H9 (cell line): ENCODE results near the gene EPGN. TPM values are rescaled to one million over a fixed set of nuclear protein-coding genes. Genes with fewer than 3 reads are reported as not detected.

Experiments used
- DNase-seq: peaks from one replicate; pipeline ENCODE4 v3.0.0-alpha.2; 2017
- H2AFZ ChIP-seq: one replicate; pipeline ENCODE4 v1.6.1; 2013; ENCODE audit warnings: mild to moderate bottlenecking, low read length, control low read depth, moderate library complexity
- H2AK5ac ChIP-seq: 2 replicates; pipeline ENCODE4 v1.6.1; 2013; ENCODE audit warnings: low read length, control low read depth, mixed read lengths; ENCODE audit not compliant: insufficient read length
- H2BK120ac ChIP-seq: one replicate; pipeline ENCODE4 v1.6.1; 2013; ENCODE audit warnings: low read depth, mild to moderate bottlenecking, low read length, control low read depth, inconsistent platforms; ENCODE audit not compliant: poor library complexity, severe bottlenecking
- H2BK12ac ChIP-seq: 2 replicates; pipeline ENCODE4 v1.6.1; 2013; ENCODE audit warnings: low read length, control low read depth, mixed read lengths, low read depth; ENCODE audit not compliant: insufficient read length
- H2BK15ac ChIP-seq: 2 replicates; pipeline ENCODE4 v1.6.1; 2013; ENCODE audit warnings: low read depth, low read length, control low read depth
- H2BK20ac ChIP-seq: one replicate; pipeline ENCODE4 v1.6.1; 2013; ENCODE audit warnings: low read depth, mild to moderate bottlenecking, low read length, control low read depth, inconsistent platforms; ENCODE audit not compliant: poor library complexity, severe bottlenecking
- H2BK5ac ChIP-seq: 2 replicates; pipeline ENCODE4 v1.6.1; 2013; ENCODE audit warnings: low read length, control low read depth, mixed read lengths; ENCODE audit not compliant: insufficient read length
- H3K14ac ChIP-seq: 2 replicates; pipeline ENCODE4 v1.6.1; 2013; ENCODE audit warnings: low read length, control low read depth; ENCODE audit not compliant: insufficient read depth
- H3K18ac ChIP-seq: 2 replicates; pipeline ENCODE4 v1.6.1; 2013; ENCODE audit warnings: low read depth, mild to moderate bottlenecking, mixed read lengths, low read length, control low read depth; ENCODE audit not compliant: insufficient read length
- H3K23ac ChIP-seq: 2 replicates; pipeline ENCODE4 v1.6.1; 2013; ENCODE audit warnings: low read length, control low read depth, mixed read lengths, low read depth; ENCODE audit not compliant: insufficient read length
- H3K23me2 ChIP-seq: 2 replicates; pipeline ENCODE4 v1.6.1; 2013; ENCODE audit warnings: low read depth, mild to moderate bottlenecking, mixed read lengths, low read length, control low read depth; ENCODE audit not compliant: insufficient read length, poor library complexity, severe bottlenecking
- H3K27ac ChIP-seq: 2 replicates; pipeline ENCODE4 v1.5.1; 2013; ENCODE audit warnings: low read length, control low read depth, mixed read lengths, low read depth; ENCODE audit not compliant: insufficient read length
- H3K27me3 ChIP-seq: 2 replicates; pipeline ENCODE4 v1.6.1; 2013; ENCODE audit warnings: low read length, control low read depth, inconsistent platforms; ENCODE audit not compliant: insufficient read depth
- H3K4ac ChIP-seq: 2 replicates; pipeline ENCODE4 v1.6.1; 2013; ENCODE audit warnings: low read depth, mild to moderate bottlenecking, control low read depth, inconsistent platforms, low read length, moderate library complexity
- H3K4me1 ChIP-seq: 2 replicates; pipeline ENCODE4 v1.6.1; 2013; ENCODE audit warnings: low read length, control low read depth, inconsistent platforms; ENCODE audit not compliant: insufficient read depth
- H3K4me2 ChIP-seq: 2 replicates; pipeline ENCODE4 v1.6.1; 2013; ENCODE audit warnings: low read length, control low read depth, mixed read lengths; ENCODE audit not compliant: insufficient read length, insufficient read depth
- H3K56ac ChIP-seq: 2 replicates; pipeline ENCODE4 v1.6.1; 2013; ENCODE audit warnings: low read depth, mild to moderate bottlenecking, mixed read lengths, low read length, control low read depth; ENCODE audit not compliant: insufficient read length
- H3K79me1 ChIP-seq: 2 replicates; pipeline ENCODE4 v1.6.1; 2013; ENCODE audit warnings: low read depth, mild to moderate bottlenecking, moderate library complexity, low read length, control low read depth, inconsistent platforms; ENCODE audit not compliant: insufficient read depth, poor library complexity, severe bottlenecking
- H3K79me2 ChIP-seq: 2 replicates; pipeline ENCODE4 v1.6.1; 2013; ENCODE audit warnings: low read length, control low read depth, inconsistent platforms; ENCODE audit not compliant: insufficient read depth
- H3K9ac ChIP-seq: 2 replicates; pipeline ENCODE4 v1.6.1; 2013; ENCODE audit warnings: low read length, control low read depth, mixed read lengths; ENCODE audit not compliant: insufficient read length; ENCODE audit errors: extremely low read depth
- H3K9me3 ChIP-seq: one replicate; pipeline ENCODE4 v1.6.1; 2013; ENCODE audit warnings: low read depth, low read length, inconsistent platforms; ENCODE audit not compliant: control insufficient read depth
- H3T11ph ChIP-seq: one replicate; pipeline ENCODE4 v1.6.1; 2013; ENCODE audit warnings: mild to moderate bottlenecking, low read length, control low read depth, inconsistent platforms
- H4K20me1 ChIP-seq: one replicate; pipeline ENCODE4 v1.6.1; 2013; ENCODE audit not compliant: control insufficient read depth, insufficient read length, insufficient read depth
- H4K5ac ChIP-seq: 2 replicates; pipeline ENCODE4 v1.6.1; 2013; ENCODE audit warnings: low read depth, mild to moderate bottlenecking, mixed read lengths, low read length, control low read depth; ENCODE audit not compliant: insufficient read length
- H4K8ac ChIP-seq: replicated peaks from 2 replicates; pipeline ENCODE4 v1.6.1; 2013; ENCODE audit warnings: low read length, control low read depth, mixed read lengths, low read depth; ENCODE audit not compliant: insufficient read length
- H4K91ac ChIP-seq: 2 replicates; pipeline ENCODE4 v1.6.1; 2013; ENCODE audit warnings: low read depth, mild to moderate bottlenecking, moderate library complexity, mixed read lengths, low read length, control low read depth; ENCODE audit not compliant: insufficient read length
- H3K27ac Mint-ChIP-seq, 3 experiments: 2 replicates in 2 of 3; 3 replicates in 1 of 3; pipeline ENCODE4 v1.8.0; 2020 to 2021; ENCODE audit warnings: mixed read lengths in 3 of 3, mild to moderate bottlenecking in 1 of 3, moderate library complexity in 1 of 3
- H3K27me3 Mint-ChIP-seq: 2 replicates; pipeline ENCODE4 v1.8.0; 2021; ENCODE audit warnings: low read depth, mild to moderate bottlenecking, moderate library complexity, mixed read lengths
- H3K36me3 Mint-ChIP-seq, 3 experiments: 2 replicates in 2 of 3; 3 replicates in 1 of 3; pipeline ENCODE4 v1.8.0; 2020 to 2021; ENCODE audit warnings: low read depth in 3 of 3, mixed read lengths in 3 of 3; ENCODE audit not compliant: insufficient read depth in 1 of 3
- H3K4me1 Mint-ChIP-seq, 2 experiments: 2 replicates each; pipeline ENCODE4 v1.8.0; 2020; ENCODE audit warnings: mixed read lengths in 2 of 2
- H3K4me3 Mint-ChIP-seq, 2 experiments: 2 replicates in 1 of 2; 3 replicates in 1 of 2; pipeline ENCODE4 v1.8.0; 2020 to 2021; ENCODE audit warnings: mild to moderate bottlenecking in 2 of 2, mixed read lengths in 2 of 2, moderate library complexity in 1 of 2
- H3K9me3 Mint-ChIP-seq, 2 experiments: 2 replicates in 1 of 2; 3 replicates in 1 of 2; pipeline ENCODE4 v1.8.0; 2020; ENCODE audit warnings: mild to moderate bottlenecking in 2 of 2, mixed read lengths in 2 of 2, moderate library complexity in 1 of 2
- WGBS: extraction: QIAGEN DNeasy Blood & Tissue Kit; methylation state at CpG from one replicate; pipeline ENCODE4 v1.1.7; 2013; ENCODE audit warnings: missing lambda C conversion rate, low lambda C conversion rate, mixed read lengths; ENCODE audit not compliant: insufficient read length; ENCODE audit errors: extremely low coverage; 5-methylcytosine and 5-hydroxymethylcytosine counted together
- total RNA-seq: library from RNA; stranded (reverse); gene quantifications from 2 replicates; pipeline ENCODE4 v1.2.1, GENCODE V29; 2021
- TF ChIP-seq, protein P1 (sequence below): fragments of 200-600 bp; sonication (generic); conservative IDR thresholded peaks from 3 replicates; pipeline ENCODE4 v1.8.0; 2021; ENCODE audit warnings: antibody characterized with exemption, mild to moderate bottlenecking

The EPGN gene
- total RNA-seq, 1 experiment from 2014 or later: not detected

DNA sequence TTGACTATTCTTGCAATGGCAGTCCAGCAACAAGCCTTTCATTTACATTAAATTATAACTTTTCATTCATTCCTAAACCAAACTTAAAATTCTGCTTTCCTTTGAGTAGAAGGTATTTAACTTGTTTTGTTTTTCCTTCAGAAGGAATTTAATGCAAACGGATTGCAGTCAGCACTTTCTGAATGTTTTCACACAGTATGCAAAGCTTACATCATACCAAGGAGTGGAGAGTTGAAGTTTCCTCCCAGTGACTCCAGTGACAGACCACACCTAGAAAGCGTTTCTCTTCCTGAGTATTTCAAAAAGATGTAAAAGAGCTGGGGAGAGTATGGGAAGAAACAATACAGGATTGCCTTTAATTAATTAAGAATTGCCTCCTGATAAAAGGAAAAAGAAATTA, 8.1 kb downstream of the EPGN start:
- H3K36me3 Mint-ChIP-seq: no peaks in the 10 kb centered on the region
- H2BK12ac ChIP-seq: no peak overlapping the region
- H4K8ac ChIP-seq: no peak overlapping the region
- H3K79me2 ChIP-seq: no peaks in the 10 kb centered on the region
- no peak overlapping the region for H3K4me2 ChIP-seq
- H3K4me3 Mint-ChIP-seq: no peak overlapping the region
- no peak overlapping the region for H3K27ac ChIP-seq
- no peak overlapping the region for H3K56ac ChIP-seq
- no peaks in the 10 kb centered on the region for H3K79me1 ChIP-seq
- no CpG with 5 or more reads among the region's 2 CpGs for WGBS
- TF ChIP-seq, protein P1, sequence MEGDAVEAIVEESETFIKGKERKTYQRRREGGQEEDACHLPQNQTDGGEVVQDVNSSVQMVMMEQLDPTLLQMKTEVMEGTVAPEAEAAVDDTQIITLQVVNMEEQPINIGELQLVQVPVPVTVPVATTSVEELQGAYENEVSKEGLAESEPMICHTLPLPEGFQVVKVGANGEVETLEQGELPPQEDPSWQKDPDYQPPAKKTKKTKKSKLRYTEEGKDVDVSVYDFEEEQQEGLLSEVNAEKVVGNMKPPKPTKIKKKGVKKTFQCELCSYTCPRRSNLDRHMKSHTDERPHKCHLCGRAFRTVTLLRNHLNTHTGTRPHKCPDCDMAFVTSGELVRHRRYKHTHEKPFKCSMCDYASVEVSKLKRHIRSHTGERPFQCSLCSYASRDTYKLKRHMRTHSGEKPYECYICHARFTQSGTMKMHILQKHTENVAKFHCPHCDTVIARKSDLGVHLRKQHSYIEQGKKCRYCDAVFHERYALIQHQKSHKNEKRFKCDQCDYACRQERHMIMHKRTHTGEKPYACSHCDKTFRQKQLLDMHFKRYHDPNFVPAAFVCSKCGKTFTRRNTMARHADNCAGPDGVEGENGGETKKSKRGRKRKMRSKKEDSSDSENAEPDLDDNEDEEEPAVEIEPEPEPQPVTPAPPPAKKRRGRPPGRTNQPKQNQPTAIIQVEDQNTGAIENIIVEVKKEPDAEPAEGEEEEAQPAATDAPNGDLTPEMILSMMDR: no peak
- no peak overlapping the region for H2BK20ac ChIP-seq
- H3K23me2 ChIP-seq: no peaks in the 10 kb centered on the region
- no peaks in the 10 kb centered on the region for H4K20me1 ChIP-seq
- no peaks in the 10 kb centered on the region; a peak in 1 of 5 replicates for H3K9me3 Mint-ChIP-seq
- H2BK15ac ChIP-seq: no peak overlapping the region
- H2BK120ac ChIP-seq: no peak overlapping the region
- H3K4ac ChIP-seq: no peak overlapping the region
- H3K18ac ChIP-seq: no peak overlapping the region
- H3K9me3 ChIP-seq: no peaks in the 10 kb centered on the region
- H3K4me1 Mint-ChIP-seq: peaks cover 11 to 13% of the 10 kb centered on the region in 2 experiments
- H3K4me1 ChIP-seq: peaks cover 3% of the 10 kb centered on the region; the same call in 1 of the 2 replicates
- H2AK5ac ChIP-seq: no peak overlapping the region
- H4K91ac ChIP-seq: no peak overlapping the region
- H3K14ac ChIP-seq: no peak overlapping the region
- DNase-seq: no peak
- H3K23ac ChIP-seq: no peak overlapping the region
- H3K27ac Mint-ChIP-seq: no peak overlapping the region
- no peak overlapping the region for H2AFZ ChIP-seq
- no peak overlapping the region for H4K5ac ChIP-seq
- H3K27me3 Mint-ChIP-seq: no peaks in the 10 kb centered on the region
- no peak overlapping the region for H2BK5ac ChIP-seq
- no peak overlapping the region for H3T11ph ChIP-seq
- no peaks in the 10 kb centered on the region for H3K27me3 ChIP-seq
- H3K9ac ChIP-seq: no peak overlapping the region
